BLaER1 treated with 17β-estradiol and CSF1 and Interleukin-3, amounts not matched to agents 10 nM and 100 nM (cell line): ENCODE data around the gene PARD3B.
A peak's percentile ranks its signal among the peaks of the same experiment; 100 is the strongest.

Source experiments
- H3K27ac ChIP-seq, 11 experiments: shearing (Covaris generic); formaldehyde crosslinking; 2 replicates each; pipeline ENCODE4 v1.8.1; 2022
- H3K27me3 ChIP-seq, 11 experiments: shearing (Covaris generic); formaldehyde crosslinking; 2 replicates each; pipeline ENCODE4 v1.8.1; 2022
- H3K36me3 ChIP-seq, 11 experiments: shearing (Covaris generic); formaldehyde crosslinking; 2 replicates each; pipeline ENCODE4 v1.8.1; 2022
- H3K4me1 ChIP-seq, 10 experiments: shearing (Covaris generic); formaldehyde crosslinking; 2 replicates each; pipeline ENCODE4 v1.8.1; 2022
- H3K4me2 ChIP-seq, 11 experiments: shearing (Covaris generic); formaldehyde crosslinking; 2 replicates each; pipeline ENCODE4 v1.8.1; 2022
- H3K4me3 ChIP-seq, 10 experiments: shearing (Covaris generic); formaldehyde crosslinking; 2 replicates each; pipeline ENCODE4 v1.8.1; 2022
- H3K9ac ChIP-seq, 11 experiments: shearing (Covaris generic); formaldehyde crosslinking; 2 replicates each; pipeline ENCODE4 v1.8.1; 2022
- H3K9me3 ChIP-seq, 11 experiments: shearing (Covaris generic); formaldehyde crosslinking; replicated peaks in 1 of 11; 2 replicates each; pipeline ENCODE4 v1.8.1; 2022
- H4K20me1 ChIP-seq, 11 experiments: shearing (Covaris generic); formaldehyde crosslinking; 2 replicates each; pipeline ENCODE4 v1.8.1; 2022
- Cebpa-rat ChIP-seq, 11 experiments: shearing (Covaris generic); IDR thresholded peaks; 2 replicates each; pipeline ENCODE4 v1.8.1; 2022

PARD3B gene

GRCh38 chr2:204776781-204777559, 231.7 kb downstream of the PARD3B start:
- H3K4me3 ChIP-seq, result no peak overlapping the region
- no peak overlapping the region for H3K27ac ChIP-seq
- peak overlapping the region in 3 of 11 experiments; percentile 2 to 30 (median 6); a peak in 3 of 22 replicates for H3K4me2 ChIP-seq
- H3K36me3 ChIP-seq, result no peaks in the 10 kb centered on the region
- peaks cover 0 to 9% (median 0%) of the 10 kb centered on the region in 10 experiments; a peak in 8 of 20 replicates for H3K4me1 ChIP-seq
- no peaks in the 10 kb centered on the region for H4K20me1 ChIP-seq
- H3K9ac ChIP-seq, result no peak overlapping the region
- TF ChIP-seq Cebpa-rat (IDR thresholded peaks at IDR 0.05), result no peak
- H3K27me3 ChIP-seq, result no peaks in the 10 kb centered on the region
- 0 out of 22 replicates have a peak, but pooled peaks cover 0 to 6% (median 0%) of the 10 kb centered on the region in 11 experiments for H3K9me3 ChIP-seq

- H3K27ac ChIP-seq, result no peak overlapping the region
These were observed 234.5 kb downstream of the PARD3B start for GRCh38 chr2:204779771-204780170.

DNA sequence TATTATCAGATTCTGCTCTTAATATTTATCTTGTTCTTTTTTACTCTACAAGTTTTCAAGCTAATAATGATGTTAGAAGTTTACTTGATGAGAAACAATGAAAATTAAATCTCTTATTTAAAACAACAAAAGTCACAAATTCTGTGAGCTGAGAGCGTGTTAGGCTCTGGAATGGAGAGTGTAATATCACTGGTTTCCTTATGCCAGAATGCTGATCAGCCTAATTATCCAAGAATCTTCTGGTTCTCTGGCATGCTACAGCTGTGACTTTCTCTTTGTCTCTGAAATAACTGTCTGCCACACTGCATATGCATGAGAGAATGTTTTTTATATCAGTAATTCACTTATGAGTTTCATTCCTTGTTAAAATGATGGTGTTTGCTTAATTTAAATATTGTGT, 236.7 kb downstream of the PARD3B start:
- Histone ChIP-seq H3K9me3 (0 out of 22 replicates have a peak, but pooled peaks cover 0 to 6% (median 0%) of the 10 kb centered on the region in 11 experiments), H4K20me1 (no peaks in the 10 kb centered on the region), H3K4me1 (peaks cover 0 to 9% (median 0%) of the 10 kb centered on the region in 10 experiments; a peak in 8 of 20 replicates), H3K9ac (no peak overlapping the region), H3K36me3 (no peaks in the 10 kb centered on the region), H3K4me3 (no peak overlapping the region), H3K4me2 (no peak overlapping the region), H3K27me3 (no peaks in the 10 kb centered on the region), H3K27ac (no peak overlapping the region)
- no peak for TF ChIP-seq Cebpa-rat (IDR thresholded peaks at IDR 0.05)

More at GRCh38 chr2:204779771-204780170, 234.5 kb downstream of the PARD3B start:
- H3K4me2 ChIP-seq, result no peak overlapping the region
- no peaks in the 10 kb centered on the region for H4K20me1 ChIP-seq
- H3K9me3 ChIP-seq, result 0 out of 22 replicates have a peak, but pooled peaks cover 0 to 6% (median 0%) of the 10 kb centered on the region in 11 experiments
- no peak for TF ChIP-seq Cebpa-rat (IDR thresholded peaks at IDR 0.05)
- peaks cover 0 to 9% (median 0%) of the 10 kb centered on the region in 10 experiments; a peak in 8 of 20 replicates for H3K4me1 ChIP-seq
- no peak overlapping the region for H3K4me3 ChIP-seq
- H3K27me3 ChIP-seq, result no peaks in the 10 kb centered on the region
- no peak overlapping the region for H3K9ac ChIP-seq
- H3K36me3 ChIP-seq, result no peaks in the 10 kb centered on the region

DNA sequence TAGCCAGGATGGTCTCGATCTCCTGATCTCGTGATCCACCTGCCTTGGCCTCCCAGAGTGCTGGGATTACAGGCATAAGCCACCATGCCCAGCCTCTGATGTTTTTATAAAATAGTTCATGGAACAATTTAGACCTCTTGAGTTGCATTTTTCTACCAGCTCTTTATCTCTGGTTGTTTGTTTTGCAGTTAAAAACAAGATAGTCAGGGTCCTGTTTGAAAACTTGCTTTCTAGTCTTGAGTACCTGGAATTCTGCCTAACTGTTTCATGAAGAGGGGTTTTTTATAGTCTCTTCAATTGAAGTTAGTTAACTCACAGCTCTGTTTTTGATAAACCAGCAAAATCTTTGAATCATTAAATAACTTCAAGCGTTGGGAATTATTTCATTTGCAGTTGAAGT, 244.8 kb downstream of the PARD3B start:
- H3K4me2 ChIP-seq, result no peak overlapping the region
- H3K36me3 ChIP-seq, result no peaks in the 10 kb centered on the region
- H3K27ac ChIP-seq, result no peak overlapping the region
- no peak overlapping the region for H3K9ac ChIP-seq
- TF ChIP-seq Cebpa-rat (IDR thresholded peaks at IDR 0.05), result no peak
- H3K27me3 ChIP-seq, result no peaks in the 10 kb centered on the region
- H3K4me3 ChIP-seq, result no peak overlapping the region
- no peaks in the 10 kb centered on the region for H3K9me3 ChIP-seq
- no peaks in the 10 kb centered on the region for H4K20me1 ChIP-seq
- peaks cover 0 to 3% (median 0%) of the 10 kb centered on the region in 10 experiments; a peak in 4 of 20 replicates for H3K4me1 ChIP-seq

GRCh38 chr2:204791230-204791629, 246.0 kb downstream of the PARD3B start:
- H4K20me1 ChIP-seq, result no peaks in the 10 kb centered on the region

GRCh38 chr2:204794624-204795023, 249.3 kb downstream of the PARD3B start:
- no peaks in the 10 kb centered on the region for H4K20me1 ChIP-seq
- H3K27me3 ChIP-seq, result no peaks in the 10 kb centered on the region
- H3K4me2 ChIP-seq, result no peak overlapping the region
- peaks cover 0 to 4% (median 0%) of the 10 kb centered on the region in 11 experiments; a peak in 1 of 22 replicates for H3K9me3 ChIP-seq
- H3K27ac ChIP-seq, result no peak overlapping the region
- H3K4me3 ChIP-seq, result no peak overlapping the region
- H3K36me3 ChIP-seq, result no peaks in the 10 kb centered on the region
- 0 out of 22 replicates have a peak, but pooled peaks of 1 of the 11 experiments have one; percentile 7 for TF ChIP-seq Cebpa-rat (IDR thresholded peaks at IDR 0.05)
- H3K9ac ChIP-seq, result no peak overlapping the region
- peaks cover 0 to 6% (median 0%) of the 10 kb centered on the region in 10 experiments; a peak in 4 of 20 replicates for H3K4me1 ChIP-seq

More at GRCh38 chr2:204791230-204791629, 246.0 kb downstream of the PARD3B start:
- H3K4me2 ChIP-seq, result no peak overlapping the region
- no peaks in the 10 kb centered on the region for H3K9me3 ChIP-seq
- no peak overlapping the region for H3K9ac ChIP-seq
- H3K4me1 ChIP-seq, result peaks cover 0 to 6% (median 0%) of the 10 kb centered on the region in 10 experiments; a peak in 4 of 20 replicates
- H3K27ac ChIP-seq, result no peak overlapping the region
- no peak overlapping the region for H3K4me3 ChIP-seq
- H3K36me3 ChIP-seq, result no peaks in the 10 kb centered on the region
- H3K27me3 ChIP-seq, result no peaks in the 10 kb centered on the region
- no peak for TF ChIP-seq Cebpa-rat (IDR thresholded peaks at IDR 0.05)

- Histone ChIP-seq H3K4me3 (no peak overlapping the region), H3K27me3 (no peaks in the 10 kb centered on the region), H3K9me3 (peaks cover 0 to 4% (median 0%) of the 10 kb centered on the region in 11 experiments; a peak in 1 of 22 replicates), H3K4me1 (peaks cover 0 to 6% (median 0%) of the 10 kb centered on the region in 10 experiments; a peak in 4 of 20 replicates), H3K9ac (no peak overlapping the region), H3K27ac (no peak overlapping the region), H3K36me3 (no peaks in the 10 kb centered on the region), H3K4me2 (peak overlapping the region in 1 of 11 experiments; percentile 0; a peak in 1 of 22 replicates), H4K20me1 (no peaks in the 10 kb centered on the region)
- no peak for TF ChIP-seq Cebpa-rat (IDR thresholded peaks at IDR 0.05)
These were observed 249.9 kb downstream of the PARD3B start for GRCh38 chr2:204795156-204795555.

DNA sequence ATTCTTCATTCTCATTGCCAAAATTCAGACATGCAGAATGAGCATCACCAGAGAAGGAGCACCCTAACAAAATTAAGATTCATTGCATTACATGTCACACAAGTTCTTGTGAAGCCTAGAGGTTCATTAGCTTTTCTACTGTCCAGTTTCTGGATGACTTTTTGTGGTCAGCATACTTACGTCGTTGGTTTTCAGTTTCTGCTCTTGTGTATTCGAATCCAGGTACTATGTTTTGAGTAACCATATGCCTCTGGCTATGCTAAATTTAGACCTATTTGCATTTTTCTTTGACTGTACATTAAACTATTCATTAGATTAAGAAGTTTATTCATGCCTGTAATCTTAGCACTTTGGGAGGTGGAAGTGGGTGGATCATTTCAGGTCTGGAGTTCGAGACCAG, 251.3 kb downstream of the PARD3B start:
- Histone ChIP-seq H3K27me3 (no peaks in the 10 kb centered on the region), H3K9ac (no peak overlapping the region)

GRCh38 chr2:204799791-204800190, 254.5 kb downstream of the PARD3B start:
- TF ChIP-seq Cebpa-rat (IDR thresholded peaks at IDR 0.05), result no peak
- Histone ChIP-seq H3K4me3 (no peak overlapping the region), H3K9me3 (peaks cover 0 to 13% (median 4%) of the 10 kb centered on the region in 11 experiments; a peak in 6 of 22 replicates), H3K27me3 (no peaks in the 10 kb centered on the region), H4K20me1 (no peaks in the 10 kb centered on the region), H3K27ac (no peak overlapping the region), H3K4me1 (peaks cover 10 to 20% (median 15%) of the 10 kb centered on the region in 10 experiments), H3K9ac (no peak overlapping the region), H3K4me2 (no peak overlapping the region), H3K36me3 (no peaks in the 10 kb centered on the region)

More for the DNA sequence above, 251.3 kb downstream of the PARD3B start:
- no peak overlapping the region for H3K27ac ChIP-seq
- H3K9me3 ChIP-seq, result peaks cover 0 to 4% (median 0%) of the 10 kb centered on the region in 11 experiments; a peak in 2 of 22 replicates
- H3K4me1 ChIP-seq, result peaks cover 0 to 6% (median 0%) of the 10 kb centered on the region in 10 experiments; a peak in 4 of 20 replicates
- H4K20me1 ChIP-seq, result no peaks in the 10 kb centered on the region
- H3K4me3 ChIP-seq, result no peak overlapping the region
- TF ChIP-seq Cebpa-rat (IDR thresholded peaks at IDR 0.05), result no peak
- no peak overlapping the region for H3K4me2 ChIP-seq
- no peaks in the 10 kb centered on the region for H3K36me3 ChIP-seq
